Measurements from ENCODE around the gene ST3GAL4.
"Not testable (repeated sequence)": the region's sequence is repeated elsewhere in the genome, so short reads cannot be mapped to it uniquely, and the experiment has no call there.

ST3GAL4 gene, protein sequence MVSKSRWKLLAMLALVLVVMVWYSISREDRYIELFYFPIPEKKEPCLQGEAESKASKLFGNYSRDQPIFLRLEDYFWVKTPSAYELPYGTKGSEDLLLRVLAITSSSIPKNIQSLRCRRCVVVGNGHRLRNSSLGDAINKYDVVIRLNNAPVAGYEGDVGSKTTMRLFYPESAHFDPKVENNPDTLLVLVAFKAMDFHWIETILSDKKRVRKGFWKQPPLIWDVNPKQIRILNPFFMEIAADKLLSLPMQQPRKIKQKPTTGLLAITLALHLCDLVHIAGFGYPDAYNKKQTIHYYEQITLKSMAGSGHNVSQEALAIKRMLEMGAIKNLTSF
- total RNA-seq: 3.2 to 13.4 (median 6.0) reads per million in 9 experiments

DNA sequence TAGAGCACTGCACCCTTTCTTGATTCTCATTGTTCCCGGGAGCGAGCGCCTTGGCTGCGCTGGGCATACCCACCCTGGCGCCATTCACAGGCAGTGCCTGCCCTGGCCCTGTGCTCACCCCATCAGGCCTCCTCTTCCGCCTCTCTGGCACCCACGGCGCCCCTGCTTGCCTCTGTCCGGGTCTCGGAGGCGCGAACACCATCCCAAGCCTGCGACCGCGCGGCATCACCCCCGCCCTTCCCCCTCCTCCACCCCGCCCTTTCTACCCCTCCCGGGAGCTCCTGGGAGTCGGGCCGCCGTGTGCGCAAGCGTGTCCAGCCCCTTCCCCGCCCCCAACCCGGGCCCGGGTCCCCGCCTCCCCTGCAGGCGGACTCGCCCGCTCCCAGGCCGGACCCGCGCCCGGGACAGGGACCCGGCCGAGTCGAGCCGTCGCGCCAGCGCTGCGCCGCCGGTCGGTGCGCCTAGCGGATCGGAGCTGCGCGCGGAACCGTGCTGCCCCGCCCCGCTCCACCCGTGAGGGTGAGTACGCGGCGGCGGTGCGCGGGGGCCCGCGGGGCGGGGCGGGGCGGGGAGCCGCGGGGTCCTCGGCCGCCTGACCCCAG, at the start of gene ST3GAL4:
Gene ST3GAL4, plus strand, starts transcription at position 363 of the 602 bp plus-strand sequence. CDS start 50,470 bp downstream, outside the sequence.
- peak within 1 kb of the TSS; percentile 90 to 93 for H3K4me3 Mint-ChIP-seq
- H3K9me3 Mint-ChIP-seq: no peaks in the 10 kb centered on the region
- DNase-seq: peak; percentile 43 to 47 (median 46)
- peak; percentile 76 for ATAC-seq (replicated peaks)
- H3K27me3 Mint-ChIP-seq: no peaks in the 10 kb centered on the region
- H3K36me3 Mint-ChIP-seq (ENCODE audit: insufficient read depth): peaks cover 7% of the 10 kb centered on the region
- peaks cover 23 to 28% of the 10 kb centered on the region in 2 donors for H3K4me1 Mint-ChIP-seq (ENCODE audit: low read depth in 2 of 2)
- H3K27ac Mint-ChIP-seq: peak within 1 kb of the TSS; percentile 89 to 94

DNA sequence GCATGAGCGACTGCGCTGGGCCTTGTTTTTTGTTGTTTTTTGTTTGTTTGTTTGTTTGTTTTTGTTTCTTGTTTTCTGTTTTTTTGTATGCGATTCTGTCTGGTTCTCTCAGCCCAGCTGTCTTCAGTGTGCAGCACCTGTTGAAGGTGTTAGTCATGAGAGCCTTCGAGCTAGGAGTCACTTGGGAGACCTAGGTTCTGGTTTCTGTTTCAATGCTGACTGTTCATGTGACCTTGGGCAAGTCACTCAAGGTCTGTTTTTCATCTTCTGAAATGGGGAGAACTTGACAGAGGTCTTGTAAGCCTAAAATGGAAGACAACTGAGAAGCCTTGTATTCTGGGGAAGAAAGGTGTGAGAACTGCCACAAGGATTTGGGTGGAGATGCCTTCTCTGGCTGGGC, 49.8 kb upstream of the ST3GAL4 start:
- Mint-ChIP-seq H3K27me3 (no peaks in the 10 kb centered on the region), H3K9me3 (no peaks in the 10 kb centered on the region), H3K4me1 (ENCODE audit: low read depth in 2 of 2) (peaks cover 24 to 43% of the 10 kb centered on the region in 2 donors), H3K27ac (peak overlapping the region; percentile 81 to 94), H3K4me3 (peak overlapping the region; percentile 96 to 97), H3K36me3 (ENCODE audit: insufficient read depth) (peaks cover 27% of the 10 kb centered on the region)
- DNase-seq (no peak), ATAC-seq (replicated peaks) (no peak)

DNA sequence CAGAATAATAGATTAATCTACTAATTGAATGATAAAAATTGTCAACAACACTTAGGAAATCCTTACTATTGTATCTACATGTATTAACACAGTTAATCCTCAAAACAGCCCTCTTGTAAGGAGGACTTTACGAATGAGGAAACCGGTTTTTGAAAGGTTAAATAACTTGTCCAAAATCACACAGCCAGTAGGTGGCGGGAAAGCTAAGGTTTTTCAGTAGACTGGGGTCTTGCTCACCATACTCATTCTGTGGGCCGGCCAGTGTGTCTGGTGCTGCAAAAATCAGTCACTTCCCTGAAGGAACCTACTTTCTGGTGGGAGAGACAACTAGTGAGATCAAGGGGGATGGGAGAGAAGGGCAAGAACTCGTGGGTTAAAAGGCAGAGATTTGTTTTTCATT, 47.8 kb upstream of the ST3GAL4 start:
- no peaks in the 10 kb centered on the region for H3K27me3 Mint-ChIP-seq
- DNase-seq (no peak), ATAC-seq (replicated peaks) (no peak)
- peak overlapping the region; percentile 56 to 62 for H3K27ac Mint-ChIP-seq
- no peaks in the 10 kb centered on the region for H3K9me3 Mint-ChIP-seq
- peaks cover 34 to 52% of the 10 kb centered on the region in 2 donors for H3K4me1 Mint-ChIP-seq (ENCODE audit: low read depth in 2 of 2)
- no peak overlapping the region for H3K4me3 Mint-ChIP-seq
- H3K36me3 Mint-ChIP-seq (ENCODE audit: insufficient read depth): peaks cover 27% of the 10 kb centered on the region

DNA sequence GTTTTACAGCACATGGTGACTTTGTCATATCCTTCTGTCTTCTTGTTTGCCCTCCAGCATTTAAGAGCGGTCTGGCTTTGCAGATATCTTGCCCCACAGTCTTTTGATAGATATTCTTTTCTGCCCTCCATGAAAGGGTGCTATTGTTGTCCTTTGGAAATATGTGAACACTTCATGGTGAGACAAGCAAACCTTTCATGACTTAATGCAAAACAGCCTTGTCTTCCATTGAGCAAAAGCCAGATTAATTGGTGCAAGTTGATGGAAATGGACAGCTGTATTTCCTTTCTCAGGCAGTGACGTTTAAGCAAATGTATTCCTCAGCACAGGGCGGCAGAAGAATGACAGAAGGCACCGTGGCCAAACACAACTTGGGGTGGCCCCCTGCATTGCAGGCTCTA, 47.2 kb upstream of the ST3GAL4 start:
- Mint-ChIP-seq H3K9me3 (no peaks in the 10 kb centered on the region), H3K27ac (peak overlapping the region in 1 of 2 donors; percentile 62), H3K36me3 (ENCODE audit: insufficient read depth) (peaks cover 30% of the 10 kb centered on the region), H3K4me1 (ENCODE audit: low read depth in 2 of 2) (peaks cover 37 to 50% of the 10 kb centered on the region in 2 donors), H3K4me3 (no peak overlapping the region), H3K27me3 (no peaks in the 10 kb centered on the region)
- no peak for ATAC-seq (replicated peaks)
- DNase-seq: no peak

DNA sequence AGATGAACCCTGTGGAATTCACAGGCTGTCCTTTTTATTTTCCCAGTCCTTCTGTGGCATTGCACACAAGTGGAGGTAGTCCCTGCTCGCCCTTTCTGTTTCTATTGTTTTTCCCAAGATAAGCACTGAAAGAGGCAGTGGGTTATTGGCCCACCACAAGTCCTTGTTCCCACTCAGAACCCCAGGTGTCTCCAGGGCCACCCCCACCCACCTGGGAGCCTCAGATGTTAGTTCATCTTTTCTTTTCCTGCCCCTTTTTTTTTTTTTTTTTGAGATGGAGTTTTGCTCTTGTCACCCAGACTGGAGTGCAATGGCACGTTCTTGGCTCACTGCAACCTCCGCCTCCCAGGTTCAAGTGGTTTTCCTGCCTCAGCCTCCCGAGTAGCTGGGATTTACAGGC, 46.7 kb upstream of the ST3GAL4 start:
- H3K4me3 Mint-ChIP-seq; ATAC-seq (replicated peaks); H3K9me3 Mint-ChIP-seq; DNase-seq; H3K27ac Mint-ChIP-seq; H3K27me3 Mint-ChIP-seq: not testable (repeated sequence)
- H3K36me3 Mint-ChIP-seq (ENCODE audit: insufficient read depth): peaks cover 29% of the 10 kb centered on the region
- H3K4me1 Mint-ChIP-seq (ENCODE audit: low read depth in 2 of 2): peaks cover 39 to 49% of the 10 kb centered on the region in 2 donors

DNA sequence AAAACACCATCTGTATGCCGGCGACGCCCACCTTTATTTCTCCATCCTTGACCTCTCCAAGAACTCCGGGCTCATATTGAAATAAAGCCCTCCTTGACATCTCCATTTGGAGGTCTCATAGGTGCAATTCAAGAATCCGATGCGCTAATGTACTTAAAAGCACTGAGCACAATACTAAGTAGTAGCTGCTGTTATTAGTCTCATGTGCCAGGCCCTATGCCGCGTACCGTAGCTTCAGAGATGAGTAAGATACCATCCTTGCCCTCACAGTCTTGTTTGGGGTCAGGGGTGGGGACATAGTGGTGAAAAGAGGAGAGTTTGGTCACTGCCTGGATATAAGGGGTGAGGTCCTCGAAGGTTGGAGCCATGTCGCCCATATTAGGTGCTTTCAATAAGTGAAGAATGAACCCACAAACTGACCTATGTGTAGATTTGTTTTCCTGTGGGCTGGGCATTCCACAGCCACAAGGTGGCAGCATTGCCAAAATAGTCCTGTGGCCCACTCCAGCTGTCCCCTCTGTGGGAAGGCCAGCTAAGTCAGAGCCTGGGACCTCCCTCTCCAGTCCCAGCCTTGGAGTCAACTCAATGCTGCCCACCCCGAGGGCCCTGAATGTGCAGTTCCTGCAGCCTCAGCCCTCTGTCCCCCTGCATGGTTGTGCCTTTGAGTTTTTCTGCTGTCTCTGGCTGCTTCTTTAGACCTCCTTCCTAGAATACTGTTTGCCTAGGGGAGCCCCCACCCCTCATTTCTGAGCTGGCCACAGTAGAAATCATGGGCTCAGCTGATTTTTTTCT, 45.1 kb upstream of the ST3GAL4 start:
- DNase-seq: peak; percentile 50 to 54 (median 53)
- no peaks in the 10 kb centered on the region for H3K27me3 Mint-ChIP-seq
- peak; percentile 83 for ATAC-seq (replicated peaks)
- H3K9me3 Mint-ChIP-seq: no peaks in the 10 kb centered on the region
- peaks cover 18% of the 10 kb centered on the region for H3K36me3 Mint-ChIP-seq (ENCODE audit: insufficient read depth)
- H3K27ac Mint-ChIP-seq: peak overlapping the region; percentile 72 to 79
- H3K4me3 Mint-ChIP-seq: no peak overlapping the region
- peaks cover 30 to 44% of the 10 kb centered on the region in 2 donors for H3K4me1 Mint-ChIP-seq (ENCODE audit: low read depth in 2 of 2)

DNA sequence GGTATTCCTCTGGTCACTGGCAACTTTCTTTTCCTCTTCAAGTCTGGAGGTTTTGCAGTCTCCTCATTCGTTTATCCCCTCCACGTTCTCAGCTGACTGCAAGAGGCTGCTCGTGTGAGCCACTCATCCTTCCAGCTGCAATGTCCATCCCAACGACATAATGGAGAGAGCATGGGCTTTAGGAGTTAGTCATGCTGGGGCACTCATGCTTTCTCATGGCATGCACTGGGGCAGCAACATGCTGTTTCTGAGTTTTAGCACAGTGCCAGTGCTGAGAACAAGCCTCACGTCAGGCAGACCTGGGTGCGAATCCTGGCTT, 44.5 kb upstream of the ST3GAL4 start:
- Mint-ChIP-seq H3K4me3 (no peak overlapping the region), H3K27ac (peak overlapping the region in 1 of 2 donors; percentile 79), H3K27me3 (no peaks in the 10 kb centered on the region), H3K9me3 (no peaks in the 10 kb centered on the region), H3K36me3 (ENCODE audit: insufficient read depth) (peaks cover 18% of the 10 kb centered on the region), H3K4me1 (ENCODE audit: low read depth in 2 of 2) (peaks cover 26 to 38% of the 10 kb centered on the region in 2 donors)
- no peak for DNase-seq
- no peak for ATAC-seq (replicated peaks)

DNA sequence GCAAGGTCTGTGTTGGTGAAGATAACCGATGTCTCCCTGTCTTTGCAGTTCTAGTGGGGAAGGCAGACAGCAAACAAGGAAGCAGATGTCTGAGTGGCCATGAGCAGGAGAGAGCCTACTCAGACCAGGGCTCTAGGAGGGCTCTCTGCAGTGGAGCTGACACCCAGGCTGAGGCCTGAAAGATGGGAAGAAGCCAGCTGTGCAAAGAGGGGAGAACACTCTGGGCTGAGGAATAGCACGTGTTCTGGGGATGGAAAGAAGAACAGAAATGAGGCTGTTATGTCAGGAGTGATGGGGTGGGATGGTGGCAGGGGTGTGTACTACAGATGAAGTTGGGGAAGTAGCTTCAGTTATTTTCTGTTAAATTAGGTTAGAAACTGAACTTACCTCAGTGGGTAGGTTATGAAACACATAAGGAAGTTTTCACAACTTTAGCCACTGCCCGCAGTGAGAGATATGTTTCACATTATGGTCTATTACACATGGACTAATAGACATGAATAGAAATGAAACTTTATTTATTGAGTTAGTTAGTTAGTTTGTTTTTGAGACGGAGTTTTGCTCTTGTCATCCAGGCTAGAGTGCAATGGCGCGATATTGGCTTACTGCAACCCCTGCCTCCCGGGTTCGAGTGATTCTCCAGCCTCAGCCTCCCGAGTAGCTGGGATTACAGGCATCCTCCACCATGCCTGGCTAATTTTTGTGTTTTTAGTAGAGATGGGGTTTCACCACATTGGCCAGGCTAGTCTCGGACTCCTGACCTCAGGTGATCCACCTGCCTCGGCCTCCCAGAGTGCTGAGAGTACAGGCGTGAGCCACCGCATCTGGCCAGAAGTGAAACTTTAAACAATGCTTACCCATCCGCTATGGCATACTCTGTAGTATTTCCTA, 43.8 kb upstream of the ST3GAL4 start:
- H3K27me3 Mint-ChIP-seq: no peaks in the 10 kb centered on the region
- ATAC-seq (replicated peaks) (no peak), DNase-seq (no peak)
- H3K4me3 Mint-ChIP-seq: no peak overlapping the region
- peaks cover 25% of the 10 kb centered on the region for H3K36me3 Mint-ChIP-seq (ENCODE audit: insufficient read depth)
- no peak overlapping the region for H3K27ac Mint-ChIP-seq
- H3K4me1 Mint-ChIP-seq (ENCODE audit: low read depth in 2 of 2): peaks cover 25 to 36% of the 10 kb centered on the region in 2 donors
- H3K9me3 Mint-ChIP-seq: no peaks in the 10 kb centered on the region

DNA sequence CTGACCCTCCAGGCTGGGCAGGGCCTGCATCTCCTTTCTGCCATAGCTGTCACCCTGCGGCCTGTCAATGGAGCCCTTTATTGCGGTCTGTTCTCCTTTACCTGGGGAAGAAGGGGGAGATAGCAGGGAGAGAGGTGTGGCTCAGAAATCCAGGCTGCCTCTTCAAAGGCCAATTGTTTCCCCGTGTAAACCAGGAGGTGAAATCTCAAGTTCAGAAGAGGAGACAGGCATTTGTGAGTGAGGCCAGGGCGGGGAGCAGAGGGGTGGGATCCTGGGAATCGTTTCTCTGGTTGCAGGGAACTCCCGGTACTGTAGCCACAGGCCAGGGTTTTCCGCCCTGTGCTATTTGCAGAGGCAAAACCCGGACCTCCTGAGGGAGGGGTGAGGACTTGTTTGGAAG, 42.5 kb upstream of the ST3GAL4 start:
- no peak for DNase-seq
- H3K4me1 Mint-ChIP-seq (ENCODE audit: low read depth in 2 of 2): peaks cover 29 to 39% of the 10 kb centered on the region in 2 donors
- no peaks in the 10 kb centered on the region for H3K27me3 Mint-ChIP-seq
- ATAC-seq (replicated peaks): no peak
- H3K27ac Mint-ChIP-seq: peak overlapping the region in 1 of 2 donors; percentile 87
- H3K36me3 Mint-ChIP-seq (ENCODE audit: insufficient read depth): peaks cover 19% of the 10 kb centered on the region
- H3K4me3 Mint-ChIP-seq: no peak overlapping the region
- H3K9me3 Mint-ChIP-seq: no peaks in the 10 kb centered on the region

DNA sequence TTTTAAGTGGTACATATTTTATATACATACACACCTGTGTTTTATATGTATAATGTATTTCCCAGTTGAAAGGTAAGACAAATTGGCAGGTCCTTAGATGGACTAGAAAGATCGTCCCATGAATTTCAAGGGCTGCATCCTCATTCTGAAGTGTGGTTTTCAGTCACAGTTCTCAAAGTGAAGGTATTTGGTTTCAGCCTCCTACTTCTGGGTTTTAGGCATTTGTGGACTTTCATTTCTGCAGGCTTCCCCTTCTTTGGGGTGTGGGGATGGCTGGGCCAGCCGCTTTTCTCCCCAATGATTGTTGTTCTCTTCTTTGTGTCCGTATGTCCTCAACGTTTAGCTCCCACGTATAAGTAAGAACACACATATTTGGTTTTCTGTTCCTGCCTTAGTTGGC, 41.7 kb upstream of the ST3GAL4 start:
- H3K4me3 Mint-ChIP-seq: no peak overlapping the region
- no peaks in the 10 kb centered on the region for H3K9me3 Mint-ChIP-seq
- DNase-seq: no peak
- no peaks in the 10 kb centered on the region for H3K27me3 Mint-ChIP-seq
- H3K27ac Mint-ChIP-seq: no peak overlapping the region
- H3K36me3 Mint-ChIP-seq (ENCODE audit: insufficient read depth): peaks cover 23% of the 10 kb centered on the region
- peaks cover 38 to 47% of the 10 kb centered on the region in 2 donors for H3K4me1 Mint-ChIP-seq (ENCODE audit: low read depth in 2 of 2)
- ATAC-seq (replicated peaks): no peak

DNA sequence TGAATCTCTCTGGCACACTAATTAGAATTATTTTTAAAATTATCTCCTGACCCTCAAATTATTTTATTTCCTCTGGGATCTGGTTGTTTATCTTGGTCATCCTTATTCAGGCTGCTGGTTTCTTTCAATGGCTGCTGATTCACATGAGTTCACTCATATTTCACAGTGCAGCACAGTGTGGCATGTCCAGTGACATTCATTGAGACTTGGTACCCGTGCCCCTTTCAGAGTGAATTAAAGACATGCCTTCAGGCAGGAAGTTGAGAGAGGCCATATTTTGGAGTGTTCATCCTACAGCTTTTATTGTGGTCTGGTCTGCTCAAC, 38.1 kb upstream of the ST3GAL4 start:
- Mint-ChIP-seq H3K27ac (peak overlapping the region; percentile 91 to 94), H3K4me3 (peak overlapping the region; percentile 63 to 70), H3K36me3 (ENCODE audit: insufficient read depth) (peaks cover 20% of the 10 kb centered on the region), H3K27me3 (no peaks in the 10 kb centered on the region), H3K9me3 (no peaks in the 10 kb centered on the region), H3K4me1 (ENCODE audit: low read depth in 2 of 2) (peaks cover 30 to 49% of the 10 kb centered on the region in 2 donors)
- ATAC-seq (replicated peaks): no peak
- no peak for DNase-seq

DNA sequence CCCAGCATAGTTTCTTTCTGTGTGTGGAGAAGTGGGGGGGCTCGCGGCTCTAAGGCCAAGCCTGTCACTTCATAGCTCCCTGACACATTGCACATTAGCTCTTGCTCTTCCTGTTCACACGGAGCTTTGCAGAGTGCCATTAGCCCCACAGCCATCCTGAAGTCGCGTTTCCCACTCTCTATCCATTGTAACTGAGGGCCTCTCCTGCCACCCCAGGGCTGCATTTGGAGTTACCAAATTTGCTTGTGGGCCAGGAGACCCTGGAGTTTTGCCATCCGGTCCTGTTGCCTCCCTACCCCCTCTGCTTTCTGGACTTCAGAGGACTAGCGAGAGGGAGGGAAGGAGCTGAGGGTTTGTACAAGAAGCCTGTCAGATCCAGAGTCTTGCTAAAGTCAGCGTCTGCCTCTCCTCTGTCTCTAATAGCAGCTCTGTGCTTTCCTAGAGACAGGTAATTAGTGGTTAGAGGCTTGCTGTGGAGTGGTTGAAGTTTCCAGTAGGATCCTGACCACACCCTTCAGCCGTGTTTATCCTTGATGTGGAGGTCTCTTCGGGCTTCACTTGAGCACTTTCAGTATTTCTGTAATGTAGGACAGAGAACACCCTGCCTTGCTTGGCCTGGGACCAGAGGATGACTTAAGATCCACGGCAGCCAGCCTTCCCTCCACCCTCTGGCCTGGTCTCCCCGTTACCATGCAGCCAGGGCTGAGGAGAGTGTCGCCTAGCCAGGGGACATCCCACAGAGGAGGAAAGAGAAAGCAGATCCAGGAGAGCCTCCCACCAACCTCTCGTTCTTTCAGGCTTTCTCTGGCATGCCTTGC, 37.5 kb upstream of the ST3GAL4 start:
- H3K27ac Mint-ChIP-seq: peak overlapping the region; percentile 91 to 94
- H3K4me3 Mint-ChIP-seq: peak overlapping the region; percentile 63 to 70
- ATAC-seq (replicated peaks) (peak; percentile 65), DNase-seq (no peak)
- H3K36me3 Mint-ChIP-seq (ENCODE audit: insufficient read depth): peaks cover 19% of the 10 kb centered on the region
- peaks cover 27 to 49% of the 10 kb centered on the region in 2 donors for H3K4me1 Mint-ChIP-seq (ENCODE audit: low read depth in 2 of 2)
- H3K27me3 Mint-ChIP-seq: no peaks in the 10 kb centered on the region
- no peaks in the 10 kb centered on the region for H3K9me3 Mint-ChIP-seq
